H1 (cell line): ENCODE data around the gene GIMAP2. TPM values are rescaled to one million over a fixed set of nuclear protein-coding genes. Genes with fewer than 3 reads are reported as not detected.

Experiments used
- CTCF ChIA-PET: fragments of 300-600 bp; sonication (Branson Sonifier 250); formaldehyde crosslinking; loops from one replicate; lab custom pipeline; 2021; ENCODE audit not compliant: partially characterized antibody; lab: Charles Lee
- POLR2A ChIA-PET: fragments of 300-600 bp; sonication (Branson Sonifier 250); formaldehyde crosslinking; loops from one replicate; lab custom pipeline; 2021; ENCODE audit warnings: inconsistent platforms; ENCODE audit not compliant: partially characterized antibody; lab: Charles Lee
- DNase-seq, 2 experiments: peaks; one replicate each; pipeline versions ENCODE4 v3.0.0 to v3.0.0-alpha.2; 2010 to 2022; ENCODE audit warnings: low spot score in 2 of 2, low read depth in 1 of 2, mixed read lengths in 1 of 2
- FAIRE-seq: peaks from 2 replicates; lab custom pipeline; 2011; peaks lifted over from hg19 to GRCh38; lab: Jason Lieb, UNC
- H2AFZ ChIP-seq: 2 replicates; pipeline ENCODE4 v1.8.1; 2012; ENCODE audit warnings: low read length, inconsistent platforms
- H2AK5ac ChIP-seq: 2 replicates; pipeline ENCODE4 v1.6.1; 2013; ENCODE audit warnings: low read depth, low read length
- H2BK120ac ChIP-seq: replicated peaks from 2 replicates; pipeline ENCODE3; 2013; ENCODE audit warnings: low read depth, low read length, inconsistent platforms
- H2BK12ac ChIP-seq: 2 replicates; pipeline ENCODE4 v1.6.1; 2013; ENCODE audit warnings: low read depth, low read length
- H2BK15ac ChIP-seq: 2 replicates; pipeline ENCODE4 v1.6.1; 2013; ENCODE audit warnings: low read length
- H2BK20ac ChIP-seq: 2 replicates; pipeline ENCODE4 v1.6.1; 2013; ENCODE audit warnings: low read length
- H2BK5ac ChIP-seq: 2 replicates; pipeline ENCODE4 v1.6.1; 2013; ENCODE audit warnings: low read depth, low read length
- H3K14ac ChIP-seq: 2 replicates; pipeline ENCODE4 v1.6.1; 2013; ENCODE audit warnings: inconsistent platforms; ENCODE audit not compliant: insufficient read length
- H3K18ac ChIP-seq: 2 replicates; pipeline ENCODE4 v1.6.1; 2013; ENCODE audit warnings: low read length; ENCODE audit errors: extremely low read depth
- H3K23ac ChIP-seq: 2 replicates; pipeline ENCODE4 v1.6.1; 2013; ENCODE audit warnings: inconsistent platforms; ENCODE audit not compliant: insufficient read length
- H3K23me2 ChIP-seq: 2 replicates; pipeline ENCODE4 v1.6.1; 2013; ENCODE audit warnings: low read depth, low read length
- H3K27ac ChIP-seq: 2 replicates; pipeline ENCODE4 v1.6.1; 2011; ENCODE audit warnings: low read depth, low read length, inconsistent platforms
- H3K27me3 ChIP-seq, 4 experiments: replicated peaks in 1 of 4; 1 replicate in 1 of 4; 2 replicates in 3 of 4; pipeline versions ENCODE4 v1.6.1 to v1.8.1; 2011 to 2013; ENCODE audit warnings: low read length in 3 of 4, mild to moderate bottlenecking in 3 of 4, inconsistent platforms in 2 of 4, mixed read lengths in 2 of 4, moderate library complexity in 1 of 4; ENCODE audit not compliant: control insufficient read depth in 3 of 4, insufficient read depth in 3 of 4; ENCODE audit errors: extremely low read depth in 1 of 4
- H3K36me3 ChIP-seq, 4 experiments: 2 replicates each; pipeline versions ENCODE4 v1.6.1 to v1.8.1; 2011 to 2013; ENCODE audit warnings: mild to moderate bottlenecking in 4 of 4, low read length in 3 of 4, moderate library complexity in 2 of 4, control low read depth in 1 of 4, inconsistent platforms in 1 of 4; ENCODE audit not compliant: insufficient read depth in 4 of 4, control insufficient read depth in 2 of 4
- H3K4ac ChIP-seq: replicated peaks from 2 replicates; pipeline ENCODE3; 2013; ENCODE audit warnings: low read length, low read depth, mixed read lengths, inconsistent platforms; ENCODE audit not compliant: insufficient read length
- H3K4me1 ChIP-seq, 4 experiments: replicated peaks in 1 of 4; 1 replicate in 1 of 4; 2 replicates in 3 of 4; pipeline versions ENCODE4 v1.6.1 to v1.8.1; 2011 to 2013; ENCODE audit warnings: low read length in 3 of 4, inconsistent platforms in 2 of 4, mixed read lengths in 1 of 4; ENCODE audit not compliant: insufficient read depth in 4 of 4, control insufficient read depth in 3 of 4
- H3K4me2 ChIP-seq, 2 experiments: 2 replicates each; pipeline versions ENCODE4 v1.6.1 to v1.8.1; 2011 to 2013; ENCODE audit warnings: low read depth in 2 of 2, low read length in 2 of 2, control low read depth in 1 of 2, inconsistent platforms in 1 of 2, mild to moderate bottlenecking in 1 of 2; ENCODE audit not compliant: insufficient read depth in 1 of 2
- H3K4me3 ChIP-seq, 4 experiments: fragments of 200-600, 300-600 bp in 1 of 4; sonication (generic), shearing (Covaris generic), sonication (Bioruptor Twin) in 1 of 4; 2 replicates each; pipeline versions ENCODE4 v1.5.1 to v1.8.1; 2011 to 2016; ENCODE audit warnings: low read length in 4 of 4, low read depth in 3 of 4, control low read depth in 2 of 4, inconsistent platforms in 2 of 4, mild to moderate bottlenecking in 2 of 4, mixed read lengths in 1 of 4, moderate library complexity in 1 of 4; ENCODE audit not compliant: insufficient read depth in 2 of 4; ENCODE audit errors: extremely low read depth in 1 of 4
- H3K56ac ChIP-seq: replicated peaks from 2 replicates; pipeline ENCODE3; 2013; ENCODE audit warnings: low read depth, mild to moderate bottlenecking, mixed read lengths, low read length, inconsistent platforms; ENCODE audit not compliant: insufficient read length
- H3K79me1 ChIP-seq: 2 replicates; pipeline ENCODE4 v1.6.1; 2013; ENCODE audit warnings: low read depth, low read length, control low read depth
- H3K79me2 ChIP-seq, 2 experiments: 2 replicates each; pipeline versions ENCODE4 v1.6.1 to v1.8.1; 2012 to 2013; ENCODE audit warnings: low read length in 2 of 2, mild to moderate bottlenecking in 2 of 2, inconsistent platforms in 1 of 2; ENCODE audit not compliant: insufficient read depth in 2 of 2, control insufficient read depth in 1 of 2
- H3K9ac ChIP-seq, 4 experiments: replicated peaks in 1 of 4; 1 replicate in 1 of 4; 2 replicates in 3 of 4; pipeline versions ENCODE4 v1.6.1 to v1.8.1; 2011 to 2013; ENCODE audit warnings: low read depth in 3 of 4, low read length in 3 of 4, control low read depth in 2 of 4, mild to moderate bottlenecking in 2 of 4, moderate library complexity in 2 of 4, inconsistent platforms in 1 of 4; ENCODE audit errors: extremely low read depth in 1 of 4
- H3K9me3 ChIP-seq, 2 experiments: 2 replicates each; pipeline versions ENCODE4 v1.6.1 to v1.8.1; 2012 to 2013; ENCODE audit warnings: mild to moderate bottlenecking in 2 of 2, moderate library complexity in 2 of 2, control low read depth in 1 of 2, inconsistent platforms in 1 of 2, low read depth in 1 of 2, low read length in 1 of 2, mixed read lengths in 1 of 2; ENCODE audit not compliant: insufficient read depth in 2 of 2
- H4K20me1 ChIP-seq, 2 experiments: replicated peaks in 1 of 2; 2 replicates each; pipeline versions ENCODE3 to v1.8.1; 2011 to 2013; ENCODE audit warnings: inconsistent platforms in 2 of 2, low read length in 2 of 2, mild to moderate bottlenecking in 1 of 2; ENCODE audit not compliant: insufficient read depth in 2 of 2, control insufficient read depth in 1 of 2
- H4K5ac ChIP-seq: 2 replicates; pipeline ENCODE4 v1.6.1; 2013; ENCODE audit warnings: low read length, low read depth, mixed read lengths, inconsistent platforms; ENCODE audit not compliant: insufficient read length
- H4K8ac ChIP-seq: 2 replicates; pipeline ENCODE4 v1.8.0; 2013; ENCODE audit warnings: mild to moderate bottlenecking, moderate library complexity, low read length, inconsistent platforms; ENCODE audit not compliant: insufficient read depth; ENCODE audit errors: extremely low read depth
- H4K91ac ChIP-seq: replicated peaks from 2 replicates; pipeline ENCODE3; 2013; ENCODE audit warnings: low read length, mixed read lengths, inconsistent platforms; ENCODE audit not compliant: insufficient read length
- BCL11A ChIP-seq, 2 experiments: IDR thresholded peaks; one replicate each; pipeline ENCODE4 v1.6.1; 2011; ENCODE audit warnings: low read depth in 2 of 2, low read length in 2 of 2, mild to moderate bottlenecking in 2 of 2
- CEBPB ChIP-seq: IDR thresholded peaks from 2 replicates; pipeline ENCODE4 v1.6.1; 2012; ENCODE audit warnings: low read depth, low read length
- CHD1 ChIP-seq: IDR thresholded peaks from 2 replicates; pipeline ENCODE4 v1.6.1; 2012; ENCODE audit warnings: low read depth, low read length, improper control_type of control experiment
- E2F6 ChIP-seq: IDR thresholded peaks from 2 replicates; pipeline ENCODE4 v1.6.1; 2012; ENCODE audit warnings: inconsistent platforms
- EGR1 ChIP-seq: IDR thresholded peaks from 2 replicates; pipeline ENCODE4 v1.6.1; 2011; ENCODE audit warnings: low read depth, low read length, borderline replicate concordance
- EP300 ChIP-seq, 2 experiments: IDR thresholded peaks; 1 replicate in 1 of 2; 2 replicates in 1 of 2; pipeline ENCODE4 v1.6.1; 2011 to 2012; ENCODE audit warnings: low read depth in 2 of 2, low read length in 2 of 2, mild to moderate bottlenecking in 2 of 2, borderline replicate concordance in 1 of 2, inconsistent platforms in 1 of 2, moderate library complexity in 1 of 2
- HDAC2 ChIP-seq, 2 experiments: fragments of 300-600 bp in 1 of 2; sonication (generic) in 1 of 2; IDR thresholded peaks; 2 replicates each; pipeline ENCODE4 v1.6.1; 2011 to 2012; ENCODE audit warnings: low read depth in 2 of 2, low read length in 2 of 2, mild to moderate bottlenecking in 2 of 2, moderate library complexity in 2 of 2, borderline replicate concordance in 1 of 2, inconsistent platforms in 1 of 2
- JUND ChIP-seq: IDR thresholded peaks from 2 replicates; pipeline ENCODE4 v1.6.1; 2011; ENCODE audit warnings: mild to moderate bottlenecking, improper control_type of control experiment, low read length
- RAD21 ChIP-seq, 2 experiments: IDR thresholded peaks in 1 of 2; conservative IDR thresholded peaks in 1 of 2; 2 replicates each; pipeline ENCODE4 v1.6.1; 2011; ENCODE audit warnings: low read depth in 2 of 2, low read length in 2 of 2, improper control_type of control experiment in 1 of 2, inconsistent platforms in 1 of 2, mild to moderate bottlenecking in 1 of 2, moderate library complexity in 1 of 2
- RXRA ChIP-seq: IDR thresholded peaks from 2 replicates; pipeline ENCODE4 v1.6.1; 2011; ENCODE audit warnings: low read depth, mild to moderate bottlenecking, low read length, moderate library complexity; ENCODE audit not compliant: insufficient read depth
- SIRT6 ChIP-seq: IDR thresholded peaks from one replicate; pipeline ENCODE4 v1.7.1; 2012; ENCODE audit warnings: low read length, inconsistent platforms
- SIX5 ChIP-seq: IDR thresholded peaks from 2 replicates; pipeline ENCODE4 v1.6.1; 2011; ENCODE audit warnings: mild to moderate bottlenecking, low read depth, low read length
- SP1 ChIP-seq: IDR thresholded peaks from 2 replicates; pipeline ENCODE4 v1.6.1; 2011; ENCODE audit warnings: low read depth, low read length
- SRF ChIP-seq: IDR thresholded peaks from 2 replicates; pipeline ENCODE4 v1.6.1; 2011; ENCODE audit warnings: mild to moderate bottlenecking, low read depth, low read length, moderate library complexity
- TEAD4 ChIP-seq: IDR thresholded peaks from 2 replicates; pipeline ENCODE4 v1.6.1; 2012; ENCODE audit warnings: low read depth, low read length, inconsistent platforms, mixed read lengths
- WGBS, 2 experiments: shearing (Covaris generic) in 1 of 2; methylation state at CpG; one replicate each; pipeline versions ENCODE4 v1.1.6 to v1.1.7; 2013 to 2015; ENCODE audit warnings: low lambda C conversion rate in 2 of 2, mixed read lengths in 2 of 2, inconsistent platforms in 1 of 2, low coverage in 1 of 2, missing lambda C conversion rate in 1 of 2; ENCODE audit not compliant: insufficient replicate concordance in 2 of 2, insufficient coverage in 1 of 2, insufficient read length in 1 of 2; ENCODE audit errors: extremely low coverage in 1 of 2, missing lambda C conversion rate in 1 of 2; 5-methylcytosine and 5-hydroxymethylcytosine counted together
- polyA plus RNA-seq, 7 experiments: library from polyadenylated mRNA; depleted of rRNA in 3 of 7; stranded (reverse) in 5 of 7; unstranded in 2 of 7; fragments of >200 nt in 5 of 7; fragments of 200-250 nt in 2 of 7; gene quantifications; 1 replicate in 5 of 7; 2 replicates in 1 of 7; 4 replicates in 1 of 7; pipeline versions ENCODE4 v1.2.1 to v1.2.3, GENCODE V29; 2011 to 2013; ENCODE audit warnings: missing spikeins in 2 of 7, mixed read lengths in 2 of 7
- total RNA-seq: library from RNA; stranded (reverse); fragmentation: NEBNext Ultra II Directional; extraction: Animal tissue kit (Norgen Biotek cat#: 25700); gene quantifications from 2 replicates; pipeline ENCODE4 v1.2.1, GENCODE V29; 2021

The GIMAP2 gene
- total and polyA plus RNA-seq, 2 of the 8 experiments (the other 6 are each of a cell fraction or from before 2014, with no cell fraction given), result not detected

DNA sequence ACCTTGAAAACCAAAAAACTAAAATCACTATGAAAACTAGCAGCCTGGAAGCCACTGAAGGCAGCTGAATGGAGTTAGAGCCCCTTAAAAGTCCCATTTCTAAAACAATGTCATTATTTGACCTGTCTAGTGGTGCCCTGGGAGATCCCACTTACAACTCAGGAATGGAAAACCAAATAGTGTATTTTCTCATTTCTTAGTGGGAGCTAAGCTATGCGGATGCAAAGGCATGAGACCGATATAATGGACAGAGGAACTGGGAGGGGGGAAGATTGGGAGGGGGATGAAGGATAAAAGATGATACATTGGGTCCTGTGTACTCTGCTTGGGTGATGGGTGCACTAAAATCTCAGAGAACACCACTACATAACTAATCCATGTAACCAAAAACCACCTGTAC lies 9.8 kb upstream of the GIMAP2 start:
- H3K14ac ChIP-seq, result no peak overlapping the region
- no peaks in the 10 kb centered on the region for H3K4me1 ChIP-seq
- CTCF ChIA-PET, result no interaction called here
- no peak overlapping the region for H3K4me3 ChIP-seq
- no peak overlapping the region for H3K23ac ChIP-seq
- no peak overlapping the region for H2BK12ac ChIP-seq
- no peak for TF ChIP-seq CHD1
- no peak for TF ChIP-seq TEAD4
- no peak for TF ChIP-seq SP1
- no peak for TF ChIP-seq BCL11A (IDR thresholded peaks at IDR 0.05; ENCODE audit: low read depth in 2 of 2, low read length in 2 of 2)
- TF ChIP-seq EP300 (IDR thresholded peaks at IDR 0.05; ENCODE audit: borderline replicate concordance in 1 of 2, low read depth in 2 of 2, low read length in 2 of 2), result no peak
- TF ChIP-seq SRF, result no peak
- TF ChIP-seq JUND, result no peak
- no peak for TF ChIP-seq SIX5
- TF ChIP-seq SIRT6, result no peak
- TF ChIP-seq E2F6, result no peak
- no peak for TF ChIP-seq RAD21 (IDR thresholded peaks at IDR 0.05 in 1 of 2, conservative IDR thresholded peaks at IDR 0.05 in 1 of 2; ENCODE audit: low read depth in 2 of 2, low read length in 2 of 2)
- TF ChIP-seq EGR1, result no peak
- no peak for TF ChIP-seq RXRA
- no peak for TF ChIP-seq HDAC2 (IDR thresholded peaks at IDR 0.05; ENCODE audit: borderline replicate concordance in 1 of 2, low read depth in 2 of 2, low read length in 2 of 2)
- no peak for TF ChIP-seq CEBPB
- no peak overlapping the region for H2BK15ac ChIP-seq
- H4K8ac ChIP-seq, result no peak overlapping the region
- POLR2A ChIA-PET, result no interaction called here
- no peak overlapping the region for H3K4me2 ChIP-seq
- H3K36me3 ChIP-seq, result no peaks in the 10 kb centered on the region
- H4K20me1 ChIP-seq, result no peaks in the 10 kb centered on the region
- WGBS, 2 experiments, result 76% methylated on average over 2 of the region's 2 CpGs; no CpG with 5 or more reads in 1 of the 2 experiments
- H4K5ac ChIP-seq, result no peak overlapping the region
- H3K9ac ChIP-seq, result no peak overlapping the region
- no peak for FAIRE-seq
- H3K79me2 ChIP-seq, result no peaks in the 10 kb centered on the region
- peaks cover 0 to 5% of the 10 kb centered on the region in 2 experiments; a peak in 1 of 4 replicates for H3K9me3 ChIP-seq
- H2BK5ac ChIP-seq, result no peak overlapping the region
- no peaks in the 10 kb centered on the region for H3K27me3 ChIP-seq
- H3K4ac ChIP-seq, result no peak overlapping the region
- no peak overlapping the region for H2AK5ac ChIP-seq
- no peak overlapping the region for H3K56ac ChIP-seq
- no peak overlapping the region for H3K27ac ChIP-seq
- no peak for DNase-seq
- no peak overlapping the region for H4K91ac ChIP-seq
- no peak overlapping the region for H2AFZ ChIP-seq
- no peak overlapping the region for H2BK120ac ChIP-seq
- no peaks in the 10 kb centered on the region for H3K79me1 ChIP-seq
- no peaks in the 10 kb centered on the region for H3K23me2 ChIP-seq
- H2BK20ac ChIP-seq, result no peak overlapping the region
- no peak overlapping the region for H3K18ac ChIP-seq
